Upper lobe of left lung (tissue), 4 donors: Measurements from ENCODE around the gene FBXO41.

Experiments used
- EP300 ChIP-seq, 4 donors: sonication (generic); formaldehyde crosslinking; IDR thresholded peaks; one replicate each; pipeline ENCODE4 v1.5.1; 2017; ENCODE audit warnings: antibody characterized with exemption in 4 of 4, control low read depth in 2 of 4
- POLR2A ChIP-seq, 4 donors: fragments of 450-650 bp; IDR thresholded peaks; one replicate each; pipeline ENCODE4 v1.5.1; 2016 to 2017; ENCODE audit warnings: antibody characterized with exemption in 4 of 4, mild to moderate bottlenecking in 2 of 4
- POLR2AphosphoS5 ChIP-seq, 2 donors: sonication (generic); formaldehyde crosslinking; IDR thresholded peaks; one replicate each; pipeline ENCODE4 v1.5.1; 2017; ENCODE audit warnings: antibody characterized with exemption in 2 of 2
- TF ChIP-seq, protein P1 (sequence below), 6 experiments: fragments of 450-650 bp in 4 of 6; fragments of 200-600 bp in 2 of 6; sonication (generic) in 2 of 6; IDR thresholded peaks; one replicate each; pipeline ENCODE4 v1.5.1; 2016 to 2019; ENCODE audit warnings: antibody characterized with exemption in 6 of 6

GRCh38 chr2:73292316-73292905 lies 8.1 kb upstream of the FBXO41 start:
- TF ChIP-seq, protein P1, sequence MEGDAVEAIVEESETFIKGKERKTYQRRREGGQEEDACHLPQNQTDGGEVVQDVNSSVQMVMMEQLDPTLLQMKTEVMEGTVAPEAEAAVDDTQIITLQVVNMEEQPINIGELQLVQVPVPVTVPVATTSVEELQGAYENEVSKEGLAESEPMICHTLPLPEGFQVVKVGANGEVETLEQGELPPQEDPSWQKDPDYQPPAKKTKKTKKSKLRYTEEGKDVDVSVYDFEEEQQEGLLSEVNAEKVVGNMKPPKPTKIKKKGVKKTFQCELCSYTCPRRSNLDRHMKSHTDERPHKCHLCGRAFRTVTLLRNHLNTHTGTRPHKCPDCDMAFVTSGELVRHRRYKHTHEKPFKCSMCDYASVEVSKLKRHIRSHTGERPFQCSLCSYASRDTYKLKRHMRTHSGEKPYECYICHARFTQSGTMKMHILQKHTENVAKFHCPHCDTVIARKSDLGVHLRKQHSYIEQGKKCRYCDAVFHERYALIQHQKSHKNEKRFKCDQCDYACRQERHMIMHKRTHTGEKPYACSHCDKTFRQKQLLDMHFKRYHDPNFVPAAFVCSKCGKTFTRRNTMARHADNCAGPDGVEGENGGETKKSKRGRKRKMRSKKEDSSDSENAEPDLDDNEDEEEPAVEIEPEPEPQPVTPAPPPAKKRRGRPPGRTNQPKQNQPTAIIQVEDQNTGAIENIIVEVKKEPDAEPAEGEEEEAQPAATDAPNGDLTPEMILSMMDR (IDR thresholded peaks at IDR 0.05) = no peak
- no peak for TF ChIP-seq POLR2A (IDR thresholded peaks at IDR 0.05)
- no peak for TF ChIP-seq POLR2AphosphoS5 (IDR thresholded peaks at IDR 0.05)
- TF ChIP-seq EP300 (IDR thresholded peaks at IDR 0.05) = no peak
